ENCODE data around the gene SLAMF6.
"Not testable (repeated sequence)": the region's sequence is repeated elsewhere in the genome, so short reads cannot be mapped to it uniquely, and the experiment has no call there.

Gene SLAMF6

GRCh38 chr1:160542303-160542945, 19.4 kb upstream of the SLAMF6 start:
- DNase-seq (ENCODE audit: low read depth in 3 of 3) = no peak

GRCh38 chr1:160541622-160542302, 18.7 kb upstream of the SLAMF6 start:
- DNase-seq (ENCODE audit: low read depth in 3 of 3) = no peak

- no peak for DNase-seq (ENCODE audit: low read depth in 3 of 3)
Measured at GRCh38 chr1:160540859-160541233, 17.8 kb upstream of the SLAMF6 start.

- DNase-seq (ENCODE audit: low read depth in 3 of 3) = peak in 2 of 3 experiments; percentile 31 to 39
Measured at GRCh38 chr1:160539990-160540858, 17.2 kb upstream of the SLAMF6 start.

DNA sequence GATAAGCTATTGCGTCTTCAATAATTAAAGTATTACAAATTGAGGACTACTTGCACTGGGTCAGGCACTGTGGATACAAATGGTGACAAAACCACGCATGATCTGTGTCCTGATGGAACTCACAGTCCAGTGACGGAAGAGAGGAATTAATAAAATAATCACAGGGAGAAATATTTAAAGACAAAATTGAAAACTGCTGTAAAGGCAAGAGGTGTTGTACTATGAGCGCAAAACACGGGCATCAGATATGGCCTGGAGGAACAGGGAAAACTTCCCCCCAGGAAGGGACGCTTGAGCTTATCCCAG, 16.6 kb upstream of the SLAMF6 start:
- no peak for DNase-seq (ENCODE audit: low read depth in 3 of 3)

DNA sequence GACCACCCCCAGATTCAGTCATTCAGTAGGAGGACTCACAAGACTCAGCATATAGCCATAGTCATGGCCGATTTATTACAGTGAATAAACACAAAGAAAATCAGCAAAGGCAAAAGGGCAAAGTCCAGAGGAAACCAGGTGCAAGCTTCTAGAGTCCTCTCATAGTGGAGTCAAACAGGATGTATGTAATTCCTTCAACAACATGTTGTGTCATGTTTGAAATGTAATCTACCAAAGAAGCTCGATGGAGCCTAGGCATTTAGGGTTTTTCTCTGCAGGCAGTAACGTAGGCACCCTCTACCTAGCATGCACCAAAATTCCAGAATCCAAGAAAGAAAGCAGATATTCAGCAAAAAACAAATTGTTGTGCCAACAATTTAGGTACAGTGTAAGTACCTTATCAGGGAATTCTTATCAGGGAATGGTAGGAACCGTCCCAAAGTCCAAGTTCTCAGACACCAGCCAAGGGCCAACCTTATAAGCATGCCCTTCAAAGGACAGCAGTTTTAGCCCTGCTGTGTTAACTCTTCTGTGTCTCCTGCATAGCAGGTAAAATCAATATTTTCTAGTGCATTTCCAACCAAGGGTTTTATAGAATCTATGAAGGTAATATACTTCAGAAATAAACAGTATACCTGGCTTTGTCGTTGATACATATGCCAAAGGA, 16.1 kb upstream of the SLAMF6 start:
- no peak for DNase-seq (ENCODE audit: low read depth in 3 of 3)

- no peak for DNase-seq (ENCODE audit: low read depth in 3 of 3)
Measured at GRCh38 chr1:160537714-160538665, 14.9 kb upstream of the SLAMF6 start.

DNA sequence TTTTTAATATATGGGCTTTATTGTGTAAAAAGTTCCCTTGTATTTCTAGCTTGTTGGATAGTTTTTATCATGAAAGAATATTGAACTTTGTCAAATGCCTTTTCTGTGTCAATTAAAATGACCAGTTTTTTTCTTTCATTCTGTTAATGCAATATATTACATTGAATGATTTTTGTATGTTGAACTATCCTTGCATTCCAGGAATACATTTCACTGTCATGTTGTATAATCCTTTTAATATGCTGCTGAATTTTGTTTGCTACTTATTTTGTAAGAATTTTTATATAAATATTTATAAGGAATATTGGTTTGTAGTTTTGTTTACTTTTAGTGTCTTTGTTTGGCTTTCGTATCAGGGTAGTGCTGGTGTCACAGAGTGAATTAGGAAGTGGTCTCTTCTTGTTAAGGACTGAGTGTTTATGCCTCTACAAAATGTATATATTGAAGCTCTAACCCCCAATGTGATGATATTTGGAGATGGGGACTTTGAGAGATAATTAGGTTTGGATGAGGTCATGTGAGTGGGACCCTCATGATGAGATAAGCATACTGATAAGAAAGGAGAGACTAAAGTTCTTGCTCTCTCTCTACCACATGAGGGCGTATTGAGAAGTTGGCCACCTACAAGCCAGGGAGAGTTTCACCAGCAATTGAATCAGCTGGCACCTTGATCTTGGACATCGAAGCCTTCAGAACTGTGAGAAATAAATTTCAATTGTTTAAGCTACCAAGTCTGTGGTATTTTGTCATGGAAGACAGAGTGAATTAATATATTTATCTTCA, 12.0 kb upstream of the SLAMF6 start:
- DNase-seq (ENCODE audit: low read depth in 3 of 3) = no peak

GRCh38 chr1:160532557-160532813, 9.4 kb upstream of the SLAMF6 start:
- not testable (repeated sequence) for DNase-seq (ENCODE audit: low read depth in 3 of 3)

GRCh38 chr1:160531809-160532556, 8.9 kb upstream of the SLAMF6 start:
- DNase-seq (ENCODE audit: low read depth in 3 of 3) = not testable (repeated sequence)

DNA sequence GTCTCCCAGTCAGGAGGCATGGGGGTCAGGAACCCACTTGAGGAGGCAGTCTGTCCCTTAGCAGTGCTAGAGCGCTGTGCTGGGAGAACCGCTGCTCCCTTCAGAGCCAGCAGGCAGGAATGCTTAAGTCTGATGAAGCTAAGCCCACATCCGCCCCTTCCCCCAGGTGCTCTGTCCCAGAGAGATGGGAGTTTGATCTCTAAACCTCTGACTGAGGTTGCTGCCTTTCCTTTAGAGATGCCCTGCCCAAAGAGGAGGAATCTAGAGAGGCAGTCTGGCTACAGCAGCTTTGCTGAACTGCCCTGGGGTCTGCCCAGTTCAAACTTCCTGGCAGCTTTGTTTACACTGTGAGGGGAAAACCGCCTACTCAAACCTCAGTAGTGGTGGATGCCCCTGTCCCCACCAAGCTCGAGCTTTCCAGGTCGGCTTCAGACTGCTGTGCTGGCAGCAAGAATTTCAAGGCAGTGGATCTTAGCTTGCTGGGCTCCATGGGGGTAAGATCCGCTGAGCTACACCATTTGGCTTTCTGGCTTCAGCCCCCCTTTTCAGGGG, 6.4 kb upstream of the SLAMF6 start:
- DNase-seq (ENCODE audit: low read depth in 3 of 3) = not testable (repeated sequence)

DNA sequence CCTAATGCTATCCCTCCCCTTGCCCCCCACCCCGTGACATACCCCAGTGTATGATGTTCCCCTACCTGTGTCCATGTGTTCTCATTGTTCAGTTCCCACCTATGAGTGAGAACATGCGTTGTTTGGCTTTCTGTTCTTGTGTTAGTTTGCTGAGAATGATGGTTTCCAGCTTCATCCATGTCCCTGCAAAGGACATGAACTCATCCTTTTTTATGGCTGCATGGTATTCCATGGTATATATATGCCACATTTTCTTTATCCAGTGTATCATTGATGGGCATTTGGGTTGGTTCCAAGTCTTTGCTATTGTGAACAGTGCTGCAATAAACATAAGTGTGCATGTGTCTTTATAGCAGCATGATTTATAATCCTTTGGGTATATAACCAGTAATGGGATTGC, 734 bp upstream of the SLAMF6 start:
- DNase-seq (ENCODE audit: low read depth in 3 of 3) = not testable (repeated sequence)

DNA sequence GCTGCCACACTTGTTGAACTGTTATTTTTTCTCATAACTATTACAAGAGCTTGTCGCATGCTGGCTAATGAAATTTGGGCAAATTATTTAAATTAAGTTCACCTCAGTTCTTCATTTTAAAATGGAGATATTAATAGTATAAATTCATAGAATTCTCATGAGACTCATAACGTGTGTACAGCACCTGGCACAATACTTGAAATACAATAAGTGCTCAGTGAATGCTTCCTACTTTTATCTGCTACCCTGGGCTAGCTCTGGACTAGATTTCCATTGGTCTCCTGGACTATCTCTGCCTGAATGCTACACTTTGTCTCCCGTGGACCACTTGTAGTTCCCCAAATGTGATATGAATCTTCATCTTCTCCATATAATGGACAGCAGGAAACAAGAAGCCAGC, 919 bp downstream of the SLAMF6 start:
- no peak for DNase-seq (ENCODE audit: low read depth in 3 of 3)

GRCh38 chr1:160521554-160521953, 1.5 kb downstream of the SLAMF6 start:
- DNase-seq (ENCODE audit: low read depth in 3 of 3) = no peak

- no peak for DNase-seq (ENCODE audit: low read depth in 3 of 3)
Measured at GRCh38 chr1:160520999-160521398, 2.1 kb downstream of the SLAMF6 start.

DNA sequence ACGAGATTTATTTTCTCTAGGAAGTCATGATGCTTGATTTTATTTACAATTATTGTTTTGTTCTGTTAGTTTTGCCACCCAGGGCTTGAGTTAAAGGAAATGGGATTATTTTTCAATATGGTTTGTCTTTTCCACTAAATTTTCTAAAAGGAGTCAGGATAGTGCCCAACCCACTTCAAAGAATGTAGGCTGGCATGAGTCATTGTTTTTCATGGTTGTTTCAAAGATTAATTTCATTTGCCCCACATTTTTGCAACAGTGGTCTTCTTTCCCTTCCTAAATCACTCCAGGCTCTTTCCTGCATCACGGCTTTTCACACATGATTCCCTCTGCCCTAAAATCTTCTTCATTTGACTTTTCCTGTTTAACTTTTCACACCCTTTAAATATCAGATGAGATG, 2.5 kb downstream of the SLAMF6 start:
- DNase-seq (ENCODE audit: low read depth in 3 of 3) = no peak

DNA sequence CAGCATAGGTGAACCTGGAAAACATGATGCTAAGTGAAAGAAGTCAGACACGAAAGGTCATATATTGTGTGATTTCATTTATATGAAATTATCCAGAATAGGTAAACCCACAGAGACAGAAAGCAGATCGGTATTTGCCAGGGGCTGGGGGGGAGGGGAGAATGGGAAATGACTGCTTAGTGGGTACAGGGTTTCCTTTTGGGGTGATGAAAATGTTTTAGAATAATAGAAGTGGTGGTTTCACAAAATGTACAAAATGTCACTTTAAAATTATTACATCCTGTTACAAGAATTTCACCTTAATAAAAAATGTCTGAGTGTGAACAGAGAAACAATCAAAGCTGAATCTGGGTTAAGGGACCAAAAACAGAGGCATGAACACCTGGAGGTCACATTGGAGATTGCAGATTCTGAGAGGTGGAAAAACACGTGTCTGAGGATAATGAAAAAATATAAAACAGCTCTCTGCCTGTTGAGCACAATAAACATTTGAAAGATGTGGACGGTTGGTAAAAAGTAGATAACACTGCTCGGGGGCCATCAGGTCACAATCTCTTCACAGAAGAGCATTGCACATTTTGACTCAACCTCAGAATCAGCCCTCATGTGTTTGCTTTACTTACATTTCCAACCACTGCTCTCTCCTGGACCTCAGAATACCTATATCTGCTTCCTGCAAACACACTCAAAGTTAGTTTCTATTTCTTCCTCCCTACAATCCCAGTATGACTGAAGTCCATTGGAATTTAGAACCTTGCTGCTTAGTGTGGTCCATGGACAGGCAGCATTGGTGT, 3.2 kb downstream of the SLAMF6 start:
- peak in 1 of 3 experiments; percentile 26 for DNase-seq (ENCODE audit: low read depth in 3 of 3)

DNA sequence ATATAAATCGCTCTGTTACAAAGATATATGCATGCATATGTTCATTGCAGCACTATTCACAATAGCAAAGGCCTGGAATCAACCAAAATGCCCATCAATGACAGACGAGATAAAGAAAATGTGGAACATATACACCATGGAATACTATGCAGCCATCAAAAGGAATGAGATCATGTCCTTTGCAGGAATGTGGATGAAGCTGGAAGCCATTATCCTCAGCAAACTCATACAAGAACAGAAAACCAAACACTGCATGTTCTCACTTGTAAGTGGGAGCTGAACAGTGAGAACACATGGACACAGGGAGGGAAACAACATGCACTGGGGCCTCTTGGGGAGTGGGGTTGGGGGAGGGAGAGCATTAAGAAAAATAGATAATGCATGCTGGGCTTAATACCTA, 5.5 kb downstream of the SLAMF6 start:
- DNase-seq (ENCODE audit: low read depth in 3 of 3) = not testable (repeated sequence)

DNA sequence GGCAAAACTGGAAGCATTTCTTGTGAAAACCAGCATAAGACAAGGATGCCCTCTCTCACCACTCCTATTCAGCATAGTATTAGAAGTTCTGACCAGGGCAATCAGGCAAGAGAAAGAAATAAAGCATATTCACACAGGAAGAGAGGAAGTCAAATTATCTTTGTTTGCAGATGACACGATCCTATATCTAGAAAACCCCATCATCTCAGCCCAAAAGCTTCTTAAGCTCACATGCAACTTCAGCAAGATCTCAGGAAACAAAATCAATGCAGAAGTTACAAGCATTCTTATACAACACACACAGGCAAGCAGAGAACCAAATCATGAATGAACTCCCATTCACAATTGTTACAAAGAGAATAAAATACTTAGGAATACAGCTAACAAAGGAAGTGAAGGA, 7.1 kb downstream of the SLAMF6 start:
- DNase-seq (ENCODE audit: low read depth in 3 of 3) = not testable (repeated sequence)

Data from stimulated activated CD4-positive, alpha-beta T cell treated with anti-CD3 and anti-CD28 coated beads, TNF-alpha, amount 100 ng/mL, for 24 hours (primary cell).